NOMO-1 (cell line): ENCODE results near the gene CTU1.

Experiments used
- DNase-seq, 2 experiments: peaks; one replicate each; lab custom pipeline; 2025; ENCODE audit not compliant: unreplicated experiment in 2 of 2; lab: John Stamatoyannopoulos, UW

Gene CTU1

GRCh38 chr19:51084505-51084904 lies 23.7 kb downstream of the CTU1 start:
- DNase-seq: no peak

- DNase-seq: no peak
Observed at GRCh38 chr19:51083783-51084182, 24.4 kb downstream of the CTU1 start.

GRCh38 chr19:51083181-51083580 lies 25.0 kb downstream of the CTU1 start:
- no peak for DNase-seq

GRCh38 chr19:51082611-51083010 lies 25.6 kb downstream of the CTU1 start, which contains the start of gene KLK14:
Gene KLK14 (minus strand): TSS chr19:51082887. CDS start chr19:51082614, 273 bp downstream.
- DNase-seq: no peak

- no peak for DNase-seq
Observed at GRCh38 chr19:51081476-51081875, 26.7 kb downstream of the CTU1 start.

GRCh38 chr19:51079481-51080110 lies 28.6 kb downstream of the CTU1 start:
- no peak for DNase-seq

GRCh38 chr19:51078731-51079130 lies 29.5 kb downstream of the CTU1 start:
- DNase-seq: no peak

GRCh38 chr19:51078104-51078503 lies 30.1 kb downstream of the CTU1 start:
- DNase-seq: no peak

GRCh38 chr19:51076631-51077213 lies 31.5 kb downstream of the CTU1 start:
- DNase-seq: no peak

- no peak for DNase-seq
Observed at GRCh38 chr19:51075998-51076397, 32.2 kb downstream of the CTU1 start.

- no peak for DNase-seq
Observed at GRCh38 chr19:51071095-51071405, 37.2 kb downstream of the CTU1 start.

- no peak for DNase-seq
Observed at GRCh38 chr19:51070334-51071094, 37.7 kb downstream of the CTU1 start.

GRCh38 chr19:51066393-51067186 lies 41.6 kb downstream of the CTU1 start:
- DNase-seq: no peak

- no peak for DNase-seq
Observed at GRCh38 chr19:51065221-51065960, 42.8 kb downstream of the CTU1 start.

- peak in 1 of 2 experiments; percentile 19 for DNase-seq
Observed at GRCh38 chr19:51064534-51065220, 43.5 kb downstream of the CTU1 start, which contains the start of gene KLK13. Gene KLK13 (minus strand): TSS chr19:51065092. CDS start chr19:51065067, 25 bp downstream.

GRCh38 chr19:51063664-51064063 lies 44.5 kb downstream of the CTU1 start:
- DNase-seq: no peak

GRCh38 chr19:51060973-51061372 lies 47.2 kb downstream of the CTU1 start:
- no peak for DNase-seq

- no peak for DNase-seq
Observed at GRCh38 chr19:51060336-51060735, 47.9 kb downstream of the CTU1 start.

- no peak for DNase-seq
Observed at GRCh38 chr19:51059715-51060114, 48.5 kb downstream of the CTU1 start.

- no peak for DNase-seq
Observed at GRCh38 chr19:51055866-51056265, 52.3 kb downstream of the CTU1 start.
